NCI-H524 treated with DMSO at 0.1 percent for 48 hours (cell line): ENCODE measurements around the gene GCG.

Experiments
- DNase-seq: peaks from one replicate; lab custom pipeline; 2025; lab: John Stamatoyannopoulos, UW

The GCG gene

DNA sequence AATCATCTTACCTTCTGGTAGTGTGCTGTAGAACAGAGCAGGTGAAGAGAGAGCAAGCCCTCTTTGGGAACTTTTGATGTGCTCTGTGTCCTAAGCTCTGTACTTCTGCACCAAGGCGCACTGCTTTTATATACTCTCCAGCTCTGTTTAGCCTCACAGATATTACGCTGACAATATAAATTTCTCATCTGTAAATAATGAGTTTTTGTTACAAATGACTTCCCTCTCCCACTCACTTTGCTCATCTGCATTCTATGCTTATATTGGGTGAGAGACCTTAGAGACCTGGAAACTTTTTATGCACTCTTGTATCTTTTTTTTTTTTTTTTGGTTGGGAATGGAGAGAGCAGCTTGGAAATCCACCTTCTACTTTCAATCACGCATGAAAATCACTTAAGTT, at the start of gene GCG:
TSS of gene GCG (minus strand) at position 101 of the 400 bp plus-strand sequence. CDS start 3,069 bp downstream, outside the sequence.
- no peak for DNase-seq

- DNase-seq, result no peak
These were observed 48.6 kb upstream of the GCG start for GRCh38 chr2:162200636-162201035.

GRCh38 chr2:162199913-162200312, 47.9 kb upstream of the GCG start:
- no peak for DNase-seq

GRCh38 chr2:162198239-162198638, 46.2 kb upstream of the GCG start:
- DNase-seq, result no peak

DNA sequence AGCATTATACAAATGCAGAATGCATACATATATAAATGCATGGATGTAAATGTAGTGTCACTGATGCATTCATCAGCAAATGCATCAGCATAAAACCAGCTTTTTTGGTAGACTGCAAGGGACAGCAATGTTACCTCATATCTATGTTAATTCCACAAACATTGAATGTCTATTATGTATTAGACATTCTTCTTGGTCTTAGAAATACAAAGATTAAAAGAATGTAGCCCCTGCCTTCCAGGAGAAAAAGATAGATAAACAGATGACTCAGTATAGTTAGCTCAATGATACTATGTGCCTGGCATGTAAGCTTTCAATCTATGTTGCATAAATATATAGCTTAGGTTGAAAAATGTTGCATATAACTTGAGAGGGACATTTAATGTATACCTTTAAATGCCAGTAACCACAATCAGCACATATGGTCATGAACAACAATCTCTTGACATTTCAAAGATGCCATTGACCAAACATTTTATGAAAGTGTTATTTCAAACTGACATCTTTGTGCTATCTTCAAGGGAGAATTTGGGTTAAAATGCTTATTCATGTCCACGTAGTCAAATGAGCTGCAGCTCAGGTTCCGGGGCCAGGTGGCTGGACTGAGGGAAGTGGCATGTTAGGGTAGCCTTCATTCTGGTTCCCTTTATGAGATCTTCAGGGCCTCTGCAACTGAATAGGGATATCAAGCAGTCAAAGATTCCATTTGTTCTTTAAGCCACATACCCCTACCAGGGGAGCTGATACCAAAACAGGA, 45.2 kb upstream of the GCG start:
- DNase-seq, result no peak

- DNase-seq, result no peak
These were observed 44.6 kb upstream of the GCG start for GRCh38 chr2:162196638-162197037.

DNA sequence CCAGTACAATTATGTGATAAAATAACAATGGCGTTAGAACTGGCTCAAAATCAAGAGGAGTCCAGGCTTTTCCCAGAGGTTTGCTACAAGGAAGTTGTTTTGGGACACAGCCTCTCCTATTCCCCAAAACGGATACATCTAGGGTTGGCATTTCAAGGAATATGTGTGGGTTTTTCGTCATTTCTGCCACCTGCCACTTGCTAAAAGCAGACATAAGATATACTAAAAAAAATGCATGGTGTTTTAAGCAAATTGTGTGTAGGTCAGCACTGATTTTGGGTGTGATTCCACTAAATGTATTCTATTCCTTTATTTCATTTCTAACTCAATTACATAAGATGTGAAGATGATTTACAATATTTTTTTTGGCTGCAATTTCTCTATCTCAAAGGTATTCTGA, 36.4 kb upstream of the GCG start:
- no peak for DNase-seq

GRCh38 chr2:162185541-162186232, 33.6 kb upstream of the GCG start:
- DNase-seq, result no peak

DNA sequence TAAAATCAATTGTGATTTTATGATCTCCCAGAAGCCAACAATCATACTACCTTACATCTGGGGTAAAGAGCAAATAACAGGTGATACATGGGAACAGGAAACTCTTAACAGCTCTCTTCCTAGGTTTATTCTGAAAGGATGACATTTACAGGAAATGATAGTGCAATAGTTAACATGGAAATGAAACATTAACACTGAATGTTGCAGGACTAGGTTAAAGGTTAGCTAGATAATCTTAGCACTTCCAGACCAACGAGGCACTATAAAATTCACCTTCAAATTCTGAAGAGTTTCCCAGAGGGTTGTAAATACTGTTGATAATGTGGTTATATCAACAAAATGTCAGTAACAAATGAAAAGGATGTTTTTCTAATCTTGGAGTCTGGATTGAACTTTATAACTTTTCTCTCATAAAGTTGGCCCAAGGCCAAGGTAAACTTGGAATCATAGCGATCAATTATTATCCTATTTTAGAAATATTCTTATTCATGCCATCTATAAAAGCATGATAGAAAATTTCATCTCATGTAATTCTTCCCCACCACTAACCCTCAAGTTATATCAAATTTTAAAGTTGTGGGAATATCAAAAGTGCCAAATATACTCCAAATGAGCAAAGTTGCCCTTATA, 32.9 kb upstream of the GCG start:
- DNase-seq, result no peak

GRCh38 chr2:162184359-162184758, 32.3 kb upstream of the GCG start:
- DNase-seq, result no peak

DNA sequence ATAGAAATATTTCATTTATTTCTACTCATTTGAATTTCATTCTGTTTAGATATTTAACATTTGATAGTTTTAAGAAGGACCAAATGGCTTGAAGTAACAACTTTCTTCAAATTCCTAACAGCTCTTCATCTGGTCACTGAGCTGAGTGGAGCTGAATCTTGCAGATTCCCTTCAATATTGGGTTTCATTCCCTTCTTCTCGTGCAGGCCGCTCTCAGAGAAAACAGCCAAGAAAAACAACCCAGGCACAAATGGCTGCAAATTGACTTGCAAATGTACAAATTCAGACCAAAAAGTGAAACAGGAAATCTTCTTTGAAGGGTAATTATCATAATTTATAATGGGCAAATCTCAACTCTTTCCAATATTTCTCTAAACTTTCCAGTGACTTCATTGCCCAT, 30.3 kb upstream of the GCG start:
- no peak for DNase-seq

GRCh38 chr2:162177301-162177700, 25.3 kb upstream of the GCG start:
- no peak for DNase-seq

DNA sequence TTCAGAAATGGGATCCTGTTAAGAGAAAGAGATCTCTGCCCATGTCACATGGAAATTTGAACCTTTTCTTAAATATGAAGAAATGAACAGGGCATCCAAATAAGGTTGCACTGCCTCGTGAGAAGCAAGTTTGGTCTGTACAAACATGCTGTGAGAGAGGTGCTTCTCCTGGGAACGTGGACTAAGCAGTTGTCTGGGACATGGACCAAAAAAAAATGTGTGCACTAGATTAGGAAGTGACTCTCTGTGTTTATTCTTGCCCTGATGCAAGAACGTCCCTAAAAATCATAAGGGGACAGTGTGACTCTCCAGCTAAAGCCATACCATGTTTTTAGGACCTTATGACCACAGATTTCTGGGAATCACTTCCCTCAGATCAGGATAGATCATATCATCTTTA, 23.7 kb upstream of the GCG start:
- DNase-seq, result no peak

DNA sequence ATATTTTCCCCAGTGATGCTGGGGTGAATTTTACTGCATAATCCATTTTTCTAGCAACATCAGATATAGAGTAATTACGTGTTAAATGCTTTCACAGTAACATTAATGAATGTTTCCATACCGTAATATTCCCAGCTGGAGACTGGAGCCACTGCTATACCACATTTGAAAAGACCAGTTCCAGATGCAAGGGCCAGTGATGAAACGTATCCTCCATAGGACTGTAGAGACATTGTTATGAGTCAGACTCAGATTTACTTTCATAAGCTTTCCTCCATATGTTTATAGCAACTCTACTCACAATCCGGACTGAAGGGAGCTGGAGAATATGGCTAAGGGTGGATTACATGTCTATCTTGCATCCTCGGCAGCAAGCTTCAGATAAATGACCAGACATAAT, 22.7 kb upstream of the GCG start:
- no peak for DNase-seq

DNA sequence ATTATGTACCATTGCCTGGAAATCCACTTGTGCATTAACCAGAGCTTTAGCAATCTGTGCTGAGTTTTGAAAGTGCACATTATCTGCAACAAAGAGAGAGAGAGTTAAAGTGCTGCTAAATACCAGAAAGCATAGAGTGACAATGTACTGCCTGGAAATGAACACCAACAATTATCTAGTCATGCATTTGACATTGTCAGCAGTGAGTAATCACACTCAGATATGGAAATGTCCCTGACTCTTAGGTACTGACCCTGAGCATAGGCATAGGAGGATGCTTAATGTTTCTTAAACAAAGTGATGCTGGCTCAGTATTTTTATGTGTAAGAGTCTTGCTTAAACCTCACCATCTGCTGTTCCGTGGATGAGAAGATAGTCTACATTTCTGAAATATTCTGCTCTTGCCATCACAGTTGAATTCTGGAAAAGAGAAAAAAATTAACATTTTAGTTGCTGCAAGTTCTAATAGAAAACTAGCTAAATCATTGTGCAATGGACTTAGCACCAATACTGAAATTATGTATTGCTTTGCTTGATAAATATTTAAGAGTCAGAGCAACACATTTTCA, 20.8 kb upstream of the GCG start:
- no peak for DNase-seq

- DNase-seq, result no peak
These were observed 14.7 kb upstream of the GCG start for GRCh38 chr2:162166745-162167144.

GRCh38 chr2:162166174-162166573, 14.1 kb upstream of the GCG start:
- no peak for DNase-seq

GRCh38 chr2:162164802-162165201, 12.8 kb upstream of the GCG start:
- DNase-seq, result no peak

- no peak for DNase-seq
These were observed 7.4 kb upstream of the GCG start for GRCh38 chr2:162159446-162159845.

- no peak for DNase-seq
These were observed 4.1 kb upstream of the GCG start for GRCh38 chr2:162156149-162156548.

- DNase-seq, result no peak
These were observed 3.0 kb upstream of the GCG start for GRCh38 chr2:162155093-162155492.

DNA sequence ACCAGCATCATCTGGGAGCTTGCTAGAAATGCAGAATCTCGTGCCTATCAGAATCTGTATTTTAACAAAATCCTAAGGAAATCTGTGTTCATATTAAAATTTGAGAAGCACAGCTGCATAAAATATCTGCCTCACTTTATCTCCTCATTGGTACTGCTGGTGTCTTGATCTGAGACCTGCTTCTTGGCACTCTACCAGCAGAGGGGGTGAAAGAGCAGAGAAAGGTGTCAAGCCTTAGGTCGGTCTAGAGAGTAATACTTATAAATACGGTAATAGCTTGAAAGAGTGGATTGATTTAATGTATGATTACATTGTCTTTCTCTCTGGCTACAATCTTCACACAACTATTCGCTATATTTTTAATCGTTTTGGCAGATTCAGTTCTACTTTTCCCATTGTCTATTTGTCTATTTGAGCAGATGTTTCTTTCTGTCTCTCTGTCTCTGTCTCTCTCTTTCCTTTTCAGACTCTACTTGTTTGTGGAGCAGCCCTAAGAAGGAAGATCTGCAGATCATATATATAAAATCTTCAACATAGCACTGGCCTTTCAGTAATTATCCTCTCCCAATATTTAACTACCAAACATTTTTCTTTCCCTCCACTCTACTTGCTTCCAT, 1.7 kb upstream of the GCG start:
- no peak for DNase-seq
